SK-N-SH treated with all-trans-retinoic acid at 6 μM for 48 hours (cell line): ENCODE data around the gene ZBTB17.
"Not testable (repeated sequence)": the region's sequence is repeated elsewhere in the genome, so short reads cannot be mapped to it uniquely, and the experiment has no call there.

Experiments
- ATAC-seq: fragments of 200-7000 bp; cut with Tn5 transposase; 3 replicates; pipeline ENCODE4 v1.9.1; 2020; ENCODE audit warnings: mild to moderate bottlenecking, moderate library complexity
- BACH2 ChIP-seq: fragments of 250-450 bp; sonication (Bioruptor Pico); IDR thresholded peaks from 2 replicates; pipeline ENCODE4 v1.9.0; 2021; ENCODE audit warnings: mild to moderate bottlenecking, borderline replicate concordance
- CSDC2 ChIP-seq: fragments of 250-450 bp; sonication (Bioruptor Pico); IDR thresholded peaks from 2 replicates; pipeline ENCODE4 v1.5.0; 2020; ENCODE audit warnings: mild to moderate bottlenecking, moderate library complexity
- ISL1 ChIP-seq: fragments of 250-450 bp; sonication (Bioruptor Pico); IDR thresholded peaks from 2 replicates; pipeline ENCODE4 v2.1.2; 2022; ENCODE audit warnings: mild to moderate bottlenecking, moderate library complexity
- OSR1 ChIP-seq: fragments of 250-450 bp; sonication (Bioruptor Pico); IDR thresholded peaks from 2 replicates; pipeline ENCODE4 v1.8.0; 2022; ENCODE audit warnings: moderate library complexity, mild to moderate bottlenecking, inconsistent platforms
- PPARA ChIP-seq: fragments of 250-450 bp; sonication (Bioruptor Pico); IDR thresholded peaks from 2 replicates; pipeline ENCODE4 v1.5.0; 2020; ENCODE audit warnings: mild to moderate bottlenecking, borderline replicate concordance
- RARB ChIP-seq: fragments of 250-450 bp; sonication (Bioruptor Pico); IDR thresholded peaks from 2 replicates; pipeline ENCODE4 v1.8.0; 2021; ENCODE audit warnings: mild to moderate bottlenecking, moderate library complexity
- SNAI2 ChIP-seq: fragments of 250-450 bp; sonication (Bioruptor Pico); IDR thresholded peaks from 2 replicates; pipeline ENCODE4 v1.5.0; 2020; ENCODE audit warnings: mild to moderate bottlenecking, moderate library complexity
- TCF4 ChIP-seq: fragments of 250-450 bp; sonication (Bioruptor Pico); IDR thresholded peaks from 2 replicates; pipeline ENCODE4 v1.8.0; 2021; ENCODE audit warnings: mild to moderate bottlenecking, moderate library complexity, borderline replicate concordance
- ZC3H10 ChIP-seq: fragments of 250-450 bp; sonication (Bioruptor Pico); IDR thresholded peaks from 2 replicates; pipeline ENCODE4 v1.5.1; 2021; ENCODE audit warnings: mild to moderate bottlenecking, moderate library complexity
- ZFP3 ChIP-seq: fragments of 250-450 bp; sonication (Bioruptor Pico); IDR thresholded peaks from 2 replicates; pipeline ENCODE4 v1.5.0; 2020; ENCODE audit warnings: mild to moderate bottlenecking, moderate library complexity
- ZNF70 ChIP-seq: fragments of 450-650 bp; formaldehyde crosslinking; IDR thresholded peaks from 2 replicates; pipeline ENCODE4 v1.5.0; 2020; ENCODE audit warnings: mild to moderate bottlenecking, moderate library complexity
- TF ChIP-seq, protein P1 (sequence below): fragments of 250-450 bp; sonication (Bioruptor Pico); IDR thresholded peaks from 2 replicates; pipeline ENCODE4 v1.8.0; 2021; ENCODE audit warnings: low read depth, mild to moderate bottlenecking, moderate library complexity, borderline replicate concordance
- TF ChIP-seq, protein P2 (sequence below): fragments of 250-450 bp; sonication (Bioruptor Pico); IDR thresholded peaks from 2 replicates; pipeline ENCODE4 v1.5.0; 2020; ENCODE audit warnings: mild to moderate bottlenecking, moderate library complexity
- TF ChIP-seq, protein P3 (sequence below): fragments of 250-450 bp; sonication (Bioruptor Pico); IDR thresholded peaks from 2 replicates; pipeline ENCODE4 v1.5.1; 2020; ENCODE audit warnings: low read depth, mild to moderate bottlenecking, moderate library complexity
- TF ChIP-seq, protein P4 (sequence below): fragments of 250-450 bp; sonication (Bioruptor Pico); IDR thresholded peaks from 2 replicates; pipeline ENCODE4 v1.5.1; 2021; ENCODE audit warnings: mild to moderate bottlenecking, moderate library complexity
- TF ChIP-seq, protein P5 (sequence below): fragments of 250-450 bp; sonication (Bioruptor Pico); IDR thresholded peaks from 2 replicates; pipeline ENCODE4 v1.8.0; 2020; ENCODE audit warnings: mild to moderate bottlenecking, moderate library complexity, borderline replicate concordance

The ZBTB17 gene

DNA sequence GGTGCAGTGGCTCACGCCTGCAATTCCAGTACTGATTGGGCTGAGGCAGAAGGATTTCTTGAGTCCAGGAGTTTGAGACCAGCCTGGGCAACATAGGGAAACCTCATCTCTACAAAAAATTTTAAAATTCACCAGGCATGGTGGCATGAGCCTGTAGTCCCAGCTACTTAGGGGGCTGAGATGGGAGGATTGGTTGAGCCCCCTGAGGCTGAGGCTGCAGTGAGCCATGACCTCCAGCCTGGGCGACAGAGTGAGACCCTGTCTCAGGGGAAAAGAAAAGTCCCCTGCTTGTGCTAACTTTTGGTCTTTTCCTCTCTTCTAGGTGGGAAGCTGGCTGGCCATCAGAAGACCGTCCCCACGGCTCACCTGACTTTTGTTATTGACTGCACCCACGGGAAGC is 29.7 kb upstream of the ZBTB17 start:
- TF ChIP-seq, protein P1, sequence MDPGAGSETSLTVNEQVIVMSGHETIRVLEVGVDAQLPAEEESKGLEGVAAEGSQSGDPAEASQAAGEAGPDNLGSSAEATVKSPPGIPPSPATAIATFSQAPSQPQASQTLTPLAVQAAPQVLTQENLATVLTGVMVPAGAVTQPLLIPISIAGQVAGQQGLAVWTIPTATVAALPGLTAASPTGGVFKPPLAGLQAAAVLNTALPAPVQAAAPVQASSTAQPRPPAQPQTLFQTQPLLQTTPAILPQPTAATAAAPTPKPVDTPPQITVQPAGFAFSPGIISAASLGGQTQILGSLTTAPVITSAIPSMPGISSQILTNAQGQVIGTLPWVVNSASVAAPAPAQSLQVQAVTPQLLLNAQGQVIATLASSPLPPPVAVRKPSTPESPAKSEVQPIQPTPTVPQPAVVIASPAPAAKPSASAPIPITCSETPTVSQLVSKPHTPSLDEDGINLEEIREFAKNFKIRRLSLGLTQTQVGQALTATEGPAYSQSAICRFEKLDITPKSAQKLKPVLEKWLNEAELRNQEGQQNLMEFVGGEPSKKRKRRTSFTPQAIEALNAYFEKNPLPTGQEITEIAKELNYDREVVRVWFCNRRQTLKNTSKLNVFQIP, result no peak
- no peak for TF ChIP-seq ZNF70 (CRISPR knock-in tag)
- no peak for TF ChIP-seq ZC3H10 (CRISPR knock-in tag)
- TF ChIP-seq RARB (CRISPR knock-in tag), result no peak
- TF ChIP-seq PPARA (CRISPR knock-in tag), result no peak
- TF ChIP-seq, protein P2, sequence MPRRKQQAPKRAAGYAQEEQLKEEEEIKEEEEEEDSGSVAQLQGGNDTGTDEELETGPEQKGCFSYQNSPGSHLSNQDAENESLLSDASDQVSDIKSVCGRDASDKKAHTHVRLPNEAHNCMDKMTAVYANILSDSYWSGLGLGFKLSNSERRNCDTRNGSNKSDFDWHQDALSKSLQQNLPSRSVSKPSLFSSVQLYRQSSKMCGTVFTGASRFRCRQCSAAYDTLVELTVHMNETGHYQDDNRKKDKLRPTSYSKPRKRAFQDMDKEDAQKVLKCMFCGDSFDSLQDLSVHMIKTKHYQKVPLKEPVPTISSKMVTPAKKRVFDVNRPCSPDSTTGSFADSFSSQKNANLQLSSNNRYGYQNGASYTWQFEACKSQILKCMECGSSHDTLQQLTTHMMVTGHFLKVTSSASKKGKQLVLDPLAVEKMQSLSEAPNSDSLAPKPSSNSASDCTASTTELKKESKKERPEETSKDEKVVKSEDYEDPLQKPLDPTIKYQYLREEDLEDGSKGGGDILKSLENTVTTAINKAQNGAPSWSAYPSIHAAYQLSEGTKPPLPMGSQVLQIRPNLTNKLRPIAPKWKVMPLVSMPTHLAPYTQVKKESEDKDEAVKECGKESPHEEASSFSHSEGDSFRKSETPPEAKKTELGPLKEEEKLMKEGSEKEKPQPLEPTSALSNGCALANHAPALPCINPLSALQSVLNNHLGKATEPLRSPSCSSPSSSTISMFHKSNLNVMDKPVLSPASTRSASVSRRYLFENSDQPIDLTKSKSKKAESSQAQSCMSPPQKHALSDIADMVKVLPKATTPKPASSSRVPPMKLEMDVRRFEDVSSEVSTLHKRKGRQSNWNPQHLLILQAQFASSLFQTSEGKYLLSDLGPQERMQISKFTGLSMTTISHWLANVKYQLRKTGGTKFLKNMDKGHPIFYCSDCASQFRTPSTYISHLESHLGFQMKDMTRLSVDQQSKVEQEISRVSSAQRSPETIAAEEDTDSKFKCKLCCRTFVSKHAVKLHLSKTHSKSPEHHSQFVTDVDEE (CRISPR knock-in tag), result no peak
- TF ChIP-seq BACH2 (CRISPR knock-in tag), result no peak
- TF ChIP-seq CSDC2, result no peak
- no peak for ATAC-seq

DNA sequence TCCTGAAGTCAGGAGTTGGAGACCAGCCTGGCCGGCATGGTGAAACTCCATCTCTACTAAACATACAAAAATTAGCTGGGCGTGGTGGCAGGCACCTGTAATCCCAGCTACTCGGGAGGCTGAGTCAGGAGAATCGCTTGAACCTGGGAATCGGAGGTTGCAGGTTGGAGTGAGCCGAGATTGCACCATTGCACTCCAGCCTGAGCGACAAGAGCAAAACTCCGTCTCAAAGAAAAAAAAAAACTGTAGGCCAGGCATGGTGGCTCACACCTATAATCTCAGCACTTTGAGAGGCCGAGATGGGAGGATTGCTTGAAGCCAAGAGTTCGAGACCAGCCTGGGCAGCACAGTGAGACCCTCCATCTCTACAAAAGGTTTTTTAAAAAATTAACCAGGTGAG is 25.4 kb upstream of the ZBTB17 start:
- ATAC-seq, result not testable (repeated sequence)

DNA sequence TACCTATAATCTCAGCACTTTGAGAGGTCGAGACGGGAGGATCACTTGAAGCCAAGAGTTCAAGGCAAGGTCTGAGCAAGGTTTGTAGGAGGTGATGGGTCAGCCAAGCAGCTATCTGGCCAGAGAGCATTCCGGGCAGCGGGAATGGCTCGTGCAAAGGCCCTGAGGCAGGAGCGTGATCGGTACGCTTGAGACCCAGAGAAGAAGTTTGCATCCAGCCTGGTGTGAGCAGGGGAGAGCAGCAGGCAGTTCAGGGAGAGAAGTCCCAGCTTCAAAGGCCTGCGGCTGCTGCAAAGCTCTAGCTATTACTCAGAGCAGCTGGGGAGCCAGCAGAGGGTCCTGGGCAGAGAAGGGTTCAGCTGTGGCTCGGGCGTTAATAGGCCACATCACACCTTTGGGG is 23.0 kb upstream of the ZBTB17 start:
- TF ChIP-seq BACH2 (CRISPR knock-in tag), result no peak
- TF ChIP-seq, protein P1, result no peak
- no peak for TF ChIP-seq CSDC2
- TF ChIP-seq, protein P3, sequence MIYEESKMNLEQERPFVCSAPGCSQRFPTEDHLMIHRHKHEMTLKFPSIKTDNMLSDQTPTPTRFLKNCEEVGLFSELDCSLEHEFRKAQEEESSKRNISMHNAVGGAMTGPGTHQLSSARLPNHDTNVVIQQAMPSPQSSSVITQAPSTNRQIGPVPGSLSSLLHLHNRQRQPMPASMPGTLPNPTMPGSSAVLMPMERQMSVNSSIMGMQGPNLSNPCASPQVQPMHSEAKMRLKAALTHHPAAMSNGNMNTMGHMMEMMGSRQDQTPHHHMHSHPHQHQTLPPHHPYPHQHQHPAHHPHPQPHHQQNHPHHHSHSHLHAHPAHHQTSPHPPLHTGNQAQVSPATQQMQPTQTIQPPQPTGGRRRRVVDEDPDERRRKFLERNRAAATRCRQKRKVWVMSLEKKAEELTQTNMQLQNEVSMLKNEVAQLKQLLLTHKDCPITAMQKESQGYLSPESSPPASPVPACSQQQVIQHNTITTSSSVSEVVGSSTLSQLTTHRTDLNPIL (CRISPR knock-in tag), result no peak
- no peak for TF ChIP-seq SNAI2 (CRISPR knock-in tag)
- no peak for TF ChIP-seq ZFP3 (CRISPR knock-in tag)
- TF ChIP-seq TCF4, result no peak
- no peak for ATAC-seq

DNA sequence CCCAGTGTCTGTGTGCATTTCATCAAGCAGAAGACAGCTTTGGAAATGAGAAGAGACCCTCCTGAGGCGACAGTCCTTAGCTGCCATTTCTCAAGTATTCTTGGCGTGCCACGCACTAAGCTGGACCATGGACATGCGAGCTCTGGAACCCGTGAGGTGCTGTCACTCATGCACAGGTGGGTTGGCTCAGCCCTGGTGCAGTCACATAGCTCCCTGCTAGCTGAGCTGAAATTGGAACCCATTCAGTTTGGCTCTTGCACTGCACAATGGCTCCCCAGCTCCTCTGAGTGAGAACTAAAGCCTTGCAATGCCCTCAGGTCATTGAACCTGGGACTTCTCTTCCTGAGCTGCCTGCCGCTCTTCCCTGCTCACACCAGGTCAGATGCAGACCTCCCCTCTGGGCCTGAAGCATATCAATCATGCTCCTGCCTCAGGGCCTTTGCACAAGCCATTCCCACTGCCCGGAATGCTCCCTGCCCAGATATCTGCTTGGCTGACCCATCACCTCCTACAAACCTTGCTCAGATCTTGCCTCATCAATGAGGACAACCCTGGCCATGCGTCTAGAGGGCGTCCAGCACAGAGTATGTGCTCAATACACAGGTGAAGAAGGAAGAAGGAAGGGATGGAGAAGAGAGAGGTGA is 21.9 kb upstream of the ZBTB17 start:
- ATAC-seq, result no peak
- TF ChIP-seq, protein P4, sequence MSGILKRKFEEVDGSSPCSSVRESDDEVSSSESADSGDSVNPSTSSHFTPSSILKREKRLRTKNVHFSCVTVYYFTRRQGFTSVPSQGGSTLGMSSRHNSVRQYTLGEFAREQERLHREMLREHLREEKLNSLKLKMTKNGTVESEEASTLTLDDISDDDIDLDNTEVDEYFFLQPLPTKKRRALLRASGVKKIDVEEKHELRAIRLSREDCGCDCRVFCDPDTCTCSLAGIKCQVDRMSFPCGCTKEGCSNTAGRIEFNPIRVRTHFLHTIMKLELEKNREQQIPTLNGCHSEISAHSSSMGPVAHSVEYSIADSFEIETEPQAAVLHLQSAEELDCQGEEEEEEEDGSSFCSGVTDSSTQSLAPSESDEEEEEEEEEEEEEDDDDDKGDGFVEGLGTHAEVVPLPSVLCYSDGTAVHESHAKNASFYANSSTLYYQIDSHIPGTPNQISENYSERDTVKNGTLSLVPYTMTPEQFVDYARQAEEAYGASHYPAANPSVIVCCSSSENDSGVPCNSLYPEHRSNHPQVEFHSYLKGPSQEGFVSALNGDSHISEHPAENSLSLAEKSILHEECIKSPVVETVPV (CRISPR knock-in tag), result no peak
- TF ChIP-seq SNAI2 (CRISPR knock-in tag) (no peak), OSR1 (CRISPR knock-in tag) (no peak), BACH2 (CRISPR knock-in tag) (no peak), ISL1 (CRISPR knock-in tag) (no peak)

DNA sequence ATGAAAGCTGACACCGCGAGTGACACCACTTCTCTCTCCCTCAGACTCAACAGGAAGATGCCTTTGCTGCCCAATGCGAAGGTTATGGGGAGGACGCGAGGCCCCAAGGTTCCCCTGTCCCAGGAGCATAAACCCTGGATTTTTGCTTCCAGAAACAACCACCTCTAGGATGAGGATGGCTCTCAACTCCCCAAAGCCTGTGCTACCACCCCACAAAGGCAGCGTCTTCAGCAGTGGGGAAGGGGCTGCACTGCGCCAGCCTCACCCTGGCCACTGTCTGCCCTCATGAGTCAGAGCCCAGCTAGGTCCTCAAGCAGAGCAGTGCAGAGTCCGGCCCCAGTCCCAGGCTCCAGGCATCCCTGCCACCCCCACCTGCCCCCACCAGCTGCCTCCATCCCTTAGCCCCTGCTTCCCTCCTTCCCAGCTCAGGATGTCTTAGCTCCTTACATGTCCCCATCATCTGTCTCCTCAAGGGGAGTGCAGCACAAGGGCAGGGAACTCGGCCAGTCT is 21.2 kb upstream of the ZBTB17 start:
- TF ChIP-seq, protein P5, sequence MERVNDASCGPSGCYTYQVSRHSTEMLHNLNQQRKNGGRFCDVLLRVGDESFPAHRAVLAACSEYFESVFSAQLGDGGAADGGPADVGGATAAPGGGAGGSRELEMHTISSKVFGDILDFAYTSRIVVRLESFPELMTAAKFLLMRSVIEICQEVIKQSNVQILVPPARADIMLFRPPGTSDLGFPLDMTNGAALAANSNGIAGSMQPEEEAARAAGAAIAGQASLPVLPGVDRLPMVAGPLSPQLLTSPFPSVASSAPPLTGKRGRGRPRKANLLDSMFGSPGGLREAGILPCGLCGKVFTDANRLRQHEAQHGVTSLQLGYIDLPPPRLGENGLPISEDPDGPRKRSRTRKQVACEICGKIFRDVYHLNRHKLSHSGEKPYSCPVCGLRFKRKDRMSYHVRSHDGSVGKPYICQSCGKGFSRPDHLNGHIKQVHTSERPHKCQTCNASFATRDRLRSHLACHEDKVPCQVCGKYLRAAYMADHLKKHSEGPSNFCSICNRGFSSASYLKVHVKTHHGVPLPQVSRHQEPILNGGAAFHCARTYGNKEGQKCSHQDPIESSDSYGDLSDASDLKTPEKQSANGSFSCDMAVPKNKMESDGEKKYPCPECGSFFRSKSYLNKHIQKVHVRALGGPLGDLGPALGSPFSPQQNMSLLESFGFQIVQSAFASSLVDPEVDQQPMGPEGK, result no peak
- no peak for TF ChIP-seq BACH2 (CRISPR knock-in tag)
- no peak for ATAC-seq
